HG03060 (cell line): ENCODE measurements around the gene SCN1B.
"Not testable (repeated sequence)": the region's sequence is repeated elsewhere in the genome, so short reads cannot be mapped to it uniquely, and the experiment has no call there.

ENCODE experiments used
- ATAC-seq: cut with Tn5 transposase; IDR thresholded peaks from one replicate; pipeline ENCODE4 v1.9.1; 2021; ENCODE audit warnings: low read depth, moderate number of reproducible peaks; ENCODE audit not compliant: unreplicated experiment

The SCN1B gene

GRCh38 chr19:35000647-35001501 lies 29.4 kb upstream of the SCN1B start:
- ATAC-seq = no peak

- no peak for ATAC-seq
These were observed 28.2 kb upstream of the SCN1B start for GRCh38 chr19:35002037-35002535.

GRCh38 chr19:35004517-35005255 lies 25.6 kb upstream of the SCN1B start:
- ATAC-seq = no peak

- no peak for ATAC-seq
These were observed 24.9 kb upstream of the SCN1B start for GRCh38 chr19:35005256-35005977.

- ATAC-seq = not testable (repeated sequence)
These were observed 24.3 kb upstream of the SCN1B start for GRCh38 chr19:35006007-35006341.

GRCh38 chr19:35006342-35006998 lies 23.8 kb upstream of the SCN1B start:
- ATAC-seq = no peak

GRCh38 chr19:35006999-35007365 lies 23.3 kb upstream of the SCN1B start:
- ATAC-seq = no peak

- ATAC-seq = not testable (repeated sequence)
These were observed 22.8 kb upstream of the SCN1B start for GRCh38 chr19:35007427-35007826.

- ATAC-seq = no peak
These were observed 21.4 kb upstream of the SCN1B start for GRCh38 chr19:35008891-35009341.

- ATAC-seq = no peak
These were observed 20.6 kb upstream of the SCN1B start for GRCh38 chr19:35009424-35010415.

GRCh38 chr19:35011091-35011689 lies 19.1 kb upstream of the SCN1B start:
- ATAC-seq = no peak

GRCh38 chr19:35011737-35012682 lies 18.3 kb upstream of the SCN1B start:
- ATAC-seq = no peak

- no peak for ATAC-seq
These were observed 17.0 kb upstream of the SCN1B start for GRCh38 chr19:35013041-35013819.

- no peak for ATAC-seq
These were observed 16.2 kb upstream of the SCN1B start for GRCh38 chr19:35013820-35014754.

GRCh38 chr19:35014774-35015173 lies 15.5 kb upstream of the SCN1B start:
- not testable (repeated sequence) for ATAC-seq
